ENCODE measurements around the gene XPR1.

Gene XPR1

GRCh38 chr1:180631766-180632325 is at the start of gene XPR1:
Gene XPR1, plus strand, starts transcription at chr1:180632022. Its CDS starts 180 bp downstream, at chr1:180632202.
- DNase-seq (ENCODE audit: low spot score), result peak; percentile 59

- DNase-seq (ENCODE audit: low spot score), result no peak
These were observed 47.0 kb upstream of the XPR1 start for GRCh38 chr1:180584869-180585268.

DNA sequence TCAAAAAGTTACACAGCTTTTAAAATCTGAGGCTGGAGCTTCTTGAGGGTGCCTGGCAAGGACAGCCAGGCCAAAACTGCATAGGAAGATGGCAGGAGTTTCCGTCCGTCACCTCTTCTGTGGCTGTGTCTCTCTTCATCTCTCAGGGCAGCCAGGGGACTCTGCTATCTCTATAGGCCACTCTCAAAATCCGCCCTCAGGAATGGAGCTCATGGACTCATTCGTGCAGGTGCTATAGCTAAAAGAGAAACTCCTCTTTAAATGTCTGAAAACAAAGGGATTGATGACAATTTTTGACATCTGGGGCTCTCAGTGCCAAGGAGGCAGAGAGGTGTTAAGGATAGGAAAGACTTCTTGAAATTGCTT is 45.8 kb upstream of the XPR1 start:
- no peak for DNase-seq (ENCODE audit: low spot score)

GRCh38 chr1:180586671-180587155 is 45.1 kb upstream of the XPR1 start:
- DNase-seq (ENCODE audit: low spot score), result no peak

- DNase-seq (ENCODE audit: low spot score), result no peak
These were observed 43.7 kb upstream of the XPR1 start for GRCh38 chr1:180588121-180588520.

GRCh38 chr1:180590889-180591288 is 40.9 kb upstream of the XPR1 start:
- DNase-seq (ENCODE audit: low spot score), result no peak

- no peak for DNase-seq (ENCODE audit: low spot score)
These were observed 38.4 kb upstream of the XPR1 start for GRCh38 chr1:180593382-180593781.

DNA sequence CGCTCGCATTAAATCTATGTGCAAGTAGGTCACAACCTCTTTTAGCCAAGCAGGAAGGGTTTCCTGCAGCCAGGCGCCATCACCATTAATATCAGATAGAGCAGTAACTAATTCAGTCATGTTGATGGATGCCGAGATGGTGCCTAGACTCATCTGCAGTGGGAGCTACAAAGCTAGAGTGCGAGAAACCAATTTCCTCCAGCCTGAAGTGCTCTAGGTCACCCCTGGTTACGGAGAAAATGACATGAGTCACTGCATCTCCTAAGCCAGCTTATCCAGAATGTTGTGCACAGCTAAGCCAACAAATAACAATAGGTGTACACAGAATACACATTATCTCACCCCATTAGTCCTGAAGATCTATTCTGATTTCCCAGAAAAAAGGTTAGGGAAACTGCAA is 37.1 kb upstream of the XPR1 start:
- DNase-seq (ENCODE audit: low spot score), result no peak

DNA sequence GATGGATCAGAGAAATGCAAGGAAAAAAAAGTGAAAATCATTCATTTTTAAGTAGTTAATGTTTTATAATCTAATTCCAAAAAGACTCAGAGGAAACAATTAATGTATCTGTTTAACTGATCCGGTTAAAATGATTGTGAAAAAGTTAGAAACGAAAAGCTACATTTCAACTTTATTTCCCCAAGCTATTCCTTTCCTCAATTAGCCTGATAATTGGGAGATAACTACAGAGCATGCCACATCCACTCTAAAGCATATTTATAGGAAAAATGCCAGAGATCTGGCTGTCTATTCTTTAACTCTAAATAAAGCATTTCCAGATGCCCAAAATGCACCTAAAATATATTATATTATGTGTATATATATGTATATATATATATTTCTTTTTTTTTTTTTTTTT is 35.9 kb upstream of the XPR1 start:
- DNase-seq (ENCODE audit: low spot score), result no peak

DNA sequence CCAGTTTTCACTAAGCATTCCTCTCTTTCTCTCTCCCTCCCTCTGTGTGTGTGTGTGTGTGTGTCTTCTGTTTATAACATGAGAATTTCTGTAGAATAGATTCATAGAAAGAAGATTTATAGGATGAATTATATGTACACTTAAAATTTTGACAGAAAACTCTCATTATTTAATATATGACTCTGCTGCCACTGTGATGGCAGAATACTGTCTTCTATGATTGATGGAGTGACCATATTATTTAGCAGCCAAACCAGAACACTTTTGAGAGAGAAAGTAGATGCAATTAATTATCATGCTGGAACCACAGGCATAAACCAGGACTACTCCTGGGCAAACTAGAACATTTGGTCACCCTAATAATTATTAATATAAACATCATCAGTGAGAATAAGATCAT is 34.3 kb upstream of the XPR1 start:
- DNase-seq (ENCODE audit: low spot score), result no peak

GRCh38 chr1:180598333-180598974 is 33.4 kb upstream of the XPR1 start:
- DNase-seq (ENCODE audit: low spot score), result peak; percentile 33

GRCh38 chr1:180600343-180600742 is 31.5 kb upstream of the XPR1 start:
- DNase-seq (ENCODE audit: low spot score), result no peak

- no peak for DNase-seq (ENCODE audit: low spot score)
These were observed 30.3 kb upstream of the XPR1 start for GRCh38 chr1:180601512-180601911.

GRCh38 chr1:180603223-180603849 is 28.5 kb upstream of the XPR1 start:
- no peak for DNase-seq (ENCODE audit: low spot score)

DNA sequence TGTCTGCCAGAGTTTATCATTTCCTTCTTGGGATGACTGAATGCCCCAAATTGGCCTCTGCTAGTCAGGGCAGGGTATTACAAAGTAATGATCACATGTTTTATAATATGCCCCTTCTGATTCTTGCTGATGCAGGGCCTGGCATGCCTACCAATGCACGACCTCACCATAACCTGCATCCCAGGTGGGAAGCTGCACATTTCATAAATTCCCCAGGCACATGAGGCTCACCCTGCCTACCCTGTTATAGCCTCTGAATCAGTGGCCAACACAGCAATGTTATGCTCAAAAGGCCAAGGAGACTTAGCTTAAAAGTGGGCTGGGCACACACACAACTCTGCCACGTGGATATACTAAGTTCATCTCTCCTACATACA is 28.0 kb upstream of the XPR1 start:
- DNase-seq (ENCODE audit: low spot score), result no peak

GRCh38 chr1:180606155-180606554 is 25.7 kb upstream of the XPR1 start:
- no peak for DNase-seq (ENCODE audit: low spot score)

DNA sequence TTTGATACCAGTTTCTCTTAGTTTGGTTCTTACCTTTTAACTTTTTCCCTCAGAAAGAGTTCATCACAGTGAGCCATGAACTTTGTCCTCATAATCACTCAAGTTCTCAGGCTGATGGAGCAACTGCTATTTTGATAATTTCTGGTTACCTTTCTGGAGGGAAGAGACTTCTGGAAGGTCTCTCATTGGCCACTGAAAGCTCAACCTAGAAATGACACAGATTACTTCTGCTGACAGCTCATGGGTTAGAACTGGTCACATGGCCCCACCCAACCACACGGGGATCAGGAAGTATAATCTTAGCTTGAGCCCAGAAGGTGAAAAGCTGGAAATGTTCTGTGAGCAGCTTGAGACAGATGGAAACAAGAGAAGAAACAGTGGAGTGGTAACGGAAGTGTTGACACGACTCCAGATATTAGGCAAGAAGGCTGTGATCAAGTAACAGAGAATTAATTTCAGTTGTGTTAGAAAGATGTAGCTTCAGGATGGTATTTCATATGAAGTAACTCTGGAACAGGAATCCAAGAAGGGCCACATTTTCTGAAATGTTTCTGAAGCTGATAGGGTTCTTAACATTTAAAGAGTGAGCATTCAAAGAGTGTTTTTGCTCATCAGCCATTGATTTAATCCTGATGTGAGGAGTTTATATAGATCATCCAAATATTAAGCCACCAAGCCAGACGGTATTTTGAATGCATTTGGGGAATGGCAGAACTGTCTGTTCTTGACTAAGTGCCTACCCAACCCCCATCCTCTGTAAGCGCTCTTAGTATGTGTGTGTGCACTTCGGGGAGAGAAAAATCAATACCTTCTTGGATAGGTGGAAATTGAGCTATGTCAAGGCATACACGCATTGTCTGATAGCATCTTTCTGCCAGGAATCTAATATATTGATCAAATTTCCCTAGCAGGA is 21.9 kb upstream of the XPR1 start:
- DNase-seq (ENCODE audit: low spot score), result no peak

- no peak for DNase-seq (ENCODE audit: low spot score)
These were observed 21.2 kb upstream of the XPR1 start for GRCh38 chr1:180610556-180611015.

DNA sequence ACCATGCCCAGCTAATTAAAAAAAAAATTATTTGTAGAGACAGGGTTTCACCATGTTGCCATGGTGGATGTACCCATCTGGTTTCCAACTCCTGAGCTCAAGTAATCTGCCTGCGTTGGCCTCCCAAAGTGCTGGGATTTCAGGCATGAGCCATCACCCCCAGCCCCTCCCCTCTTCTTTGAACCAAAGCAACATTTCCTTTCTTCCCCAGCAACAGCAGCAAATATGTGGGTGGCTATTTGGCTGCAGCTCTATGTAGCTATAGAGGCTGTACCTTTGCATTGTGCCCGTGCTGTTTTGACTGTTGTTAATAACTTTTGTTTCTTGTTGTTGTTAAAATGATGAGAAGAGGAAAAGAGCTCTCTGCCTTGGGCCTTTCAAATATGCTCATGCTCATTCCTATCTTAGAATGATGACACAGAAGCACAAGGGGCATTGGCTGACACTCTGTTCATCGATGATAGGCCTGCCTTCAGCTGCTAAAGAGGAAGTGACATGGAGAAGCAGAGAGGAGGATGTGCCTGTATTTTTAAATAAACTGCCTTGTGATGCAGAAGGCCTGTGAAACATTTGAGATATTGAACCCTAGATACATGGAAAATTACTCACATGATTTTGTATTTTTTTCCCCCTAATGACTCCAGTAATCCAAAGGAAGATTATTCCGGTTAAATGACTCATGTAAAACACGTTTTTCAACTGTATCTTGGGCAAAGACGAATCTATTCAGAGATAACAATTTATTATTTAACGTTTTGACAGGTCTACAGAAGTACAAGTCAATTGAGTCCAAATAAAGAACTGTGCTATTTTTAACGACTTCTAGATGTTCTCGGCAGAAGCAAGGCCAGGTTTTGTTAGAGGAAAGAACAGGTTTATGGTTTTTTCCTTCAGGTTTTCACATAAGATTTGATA is 20.5 kb upstream of the XPR1 start:
- DNase-seq (ENCODE audit: low spot score), result no peak

DNA sequence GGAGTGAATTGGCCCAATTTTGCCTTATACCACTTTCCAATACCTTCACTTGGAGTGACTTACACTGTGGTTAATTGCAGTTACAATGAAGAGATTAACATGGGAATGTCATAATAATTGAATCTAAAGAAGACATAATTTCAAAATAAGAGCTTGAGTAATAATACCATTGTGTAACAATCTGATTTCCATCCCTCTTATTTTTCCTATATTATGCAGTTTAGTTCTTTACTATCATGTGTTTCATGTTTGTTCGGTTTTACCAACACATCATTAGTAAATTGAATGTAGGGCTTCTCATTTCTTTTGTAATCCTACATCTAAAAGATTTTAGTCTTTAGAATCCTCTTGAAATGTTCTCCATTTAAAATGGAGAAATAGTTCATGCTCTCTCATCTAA is 19.2 kb upstream of the XPR1 start:
- DNase-seq (ENCODE audit: low spot score), result no peak

DNA sequence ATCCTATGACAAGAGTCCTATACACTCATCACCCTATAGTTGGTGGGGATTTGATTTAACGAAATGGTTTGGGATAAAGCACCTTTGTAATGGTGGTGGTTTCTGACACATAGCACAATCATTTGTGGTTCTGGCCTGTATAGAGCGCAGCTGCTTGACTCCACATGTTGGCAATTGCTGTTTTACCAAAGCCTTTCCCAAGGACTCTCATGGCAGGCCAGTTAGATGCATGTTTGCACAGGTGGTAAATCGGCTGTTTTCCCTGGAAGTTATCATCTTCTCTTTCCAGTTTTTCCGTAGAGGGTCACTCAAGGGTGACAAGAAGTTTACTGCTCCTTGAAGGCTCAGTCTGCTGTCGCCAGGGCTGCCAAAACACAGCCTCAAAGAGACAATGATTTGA is 17.1 kb upstream of the XPR1 start:
- no peak for DNase-seq (ENCODE audit: low spot score)
